Tibial nerve (tissue), 3 donors: Measurements from ENCODE around the gene TFB1M.
"Not testable (repeated sequence)": the region's sequence is repeated elsewhere in the genome, so short reads cannot be mapped to it uniquely, and the experiment has no call there.

ENCODE experiments used
- CTCF ChIP-seq, 5 experiments: fragments of 200-600 bp in 3 of 5; fragments of 450-650 bp in 2 of 5; sonication (generic) in 3 of 5; IDR thresholded peaks; one replicate each; pipeline ENCODE4 v1.5.1; 2016 to 2019; ENCODE audit warnings: antibody characterized with exemption in 5 of 5, mild to moderate bottlenecking in 3 of 5, moderate library complexity in 2 of 5
- POLR2A ChIP-seq, 2 donors: fragments of 450-650 bp; IDR thresholded peaks; one replicate each; pipeline ENCODE4 v1.6.1; 2017; ENCODE audit warnings: antibody characterized with exemption in 2 of 2, mild to moderate bottlenecking in 2 of 2, moderate library complexity in 2 of 2

GRCh38 chr6:155362968-155363632 lies 48.8 kb upstream of the TFB1M start:
- TF ChIP-seq CTCF, POLR2A (IDR thresholded peaks at IDR 0.05): not testable (repeated sequence)
